ENCODE measurements around the gene SMG5.

DNA sequence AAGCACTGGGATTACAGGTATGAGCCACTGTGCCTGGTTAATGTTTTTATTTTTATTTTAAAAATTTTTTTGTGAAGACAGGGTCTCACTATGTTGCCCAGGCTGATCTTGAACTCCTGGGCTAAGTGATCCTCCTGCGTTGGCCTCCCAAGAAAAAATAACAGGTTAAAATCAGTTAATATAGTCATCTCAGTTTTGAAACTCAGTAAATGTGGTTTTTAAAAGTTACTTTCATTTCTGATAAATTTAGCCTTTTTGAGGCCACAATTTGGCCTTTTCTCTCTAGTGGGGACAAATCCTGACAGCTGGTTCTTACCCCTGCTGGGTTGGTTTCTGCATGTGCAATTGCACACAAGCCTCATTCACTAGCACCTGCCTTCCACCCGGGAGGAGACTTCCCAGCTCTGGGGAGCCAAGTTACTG is 56.5 kb downstream of the SMG5 start:
- TF ChIP-seq EZH2 (IDR thresholded peaks at IDR 0.05) (no peak), POLR2AphosphoS5 (IDR thresholded peaks at IDR 0.05; ENCODE audit: borderline replicate concordance, low read depth, low read length) (no peak)

Measured in SK-N-MC (cell line).